ENCODE results near the gene C9orf72.
"Not testable (repeated sequence)": the region's sequence is repeated elsewhere in the genome, so short reads cannot be mapped to it uniquely, and the experiment has no call there.

C9orf72 gene

DNA sequence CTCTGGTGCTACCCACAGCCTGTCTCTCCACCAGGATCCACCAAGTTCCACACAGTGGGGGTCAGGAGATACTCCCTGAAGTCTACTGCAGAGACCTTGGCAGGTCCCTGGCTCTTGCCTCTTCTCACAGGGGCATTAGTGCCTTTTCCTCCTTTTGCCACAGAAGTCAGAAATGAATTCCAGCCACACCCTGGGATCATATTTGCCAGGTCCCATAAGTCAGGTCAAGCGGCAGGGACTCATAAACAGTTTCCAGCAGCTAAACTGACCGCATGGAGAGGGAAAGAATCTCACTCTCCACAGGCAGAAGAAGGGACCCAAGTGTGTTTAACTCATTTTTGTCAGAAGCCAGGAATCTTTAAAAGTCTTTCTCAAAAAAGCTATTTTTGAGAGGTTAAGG is 62.5 kb downstream of the C9orf72 start:
- no peak for DNase-seq

DNA sequence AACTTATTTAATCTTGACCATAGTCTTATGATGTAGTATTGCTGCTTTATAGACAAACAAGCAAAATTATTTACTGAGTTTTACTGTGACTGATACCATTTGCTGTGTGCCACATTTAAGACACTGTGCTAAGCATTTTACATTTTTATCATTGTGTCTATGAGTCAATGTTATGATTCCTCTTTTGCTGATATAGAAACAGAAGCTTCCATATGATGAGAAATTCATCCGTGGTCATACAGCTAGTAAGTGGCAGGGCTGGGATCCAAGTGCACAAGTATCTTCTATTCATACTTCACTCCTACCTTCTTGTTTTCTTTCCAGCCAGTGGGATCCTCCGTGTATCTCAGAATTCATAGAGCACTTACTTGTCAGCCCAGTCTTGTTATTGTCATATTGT is 66.3 kb downstream of the C9orf72 start:
- DNase-seq, result no peak

- DNase-seq, result no peak
Measured at GRCh38 chr9:27505744-27506161, 67.5 kb downstream of the C9orf72 start.

DNA sequence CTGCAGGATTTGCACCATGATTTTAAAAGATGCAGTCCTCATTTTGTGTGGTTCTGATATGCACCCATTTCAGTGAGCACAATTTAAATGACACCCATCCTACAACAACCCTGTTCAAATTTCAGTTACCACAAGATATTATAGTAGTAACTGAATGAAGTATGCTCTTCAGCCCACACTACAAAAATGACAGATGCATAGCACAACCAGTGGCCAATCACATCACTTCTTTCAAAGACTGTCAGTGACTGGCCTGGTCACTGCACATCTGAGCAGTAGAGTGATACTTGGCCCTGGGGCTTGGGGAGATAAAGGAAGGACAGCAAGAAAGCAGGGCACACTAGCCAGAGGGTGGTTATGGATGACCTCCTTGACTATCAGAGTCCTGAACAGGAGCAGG is 69.0 kb downstream of the C9orf72 start:
- no peak for DNase-seq

DNA sequence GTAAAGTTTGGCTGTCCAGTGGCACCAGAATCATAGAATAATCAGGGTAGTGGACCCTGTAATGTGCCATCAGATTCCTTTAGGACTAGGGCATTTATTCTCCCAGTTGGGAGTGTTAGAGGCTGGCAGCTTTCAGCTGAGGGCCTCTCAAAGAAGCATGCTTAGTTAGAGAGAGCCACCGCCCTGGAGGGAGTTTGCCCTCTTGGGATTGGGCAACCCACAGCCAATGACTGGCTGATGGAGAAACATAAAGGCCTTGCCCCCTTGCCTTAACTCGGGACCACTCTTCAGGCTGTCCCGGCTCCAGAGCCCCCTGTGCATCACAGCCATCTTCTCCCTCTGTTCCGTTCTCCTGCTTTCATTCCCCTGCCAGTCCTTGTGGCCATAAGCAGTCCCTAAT is 69.7 kb downstream of the C9orf72 start:
- no peak for DNase-seq

GRCh38 chr9:27500902-27501301 is 72.4 kb downstream of the C9orf72 start:
- not testable (repeated sequence) for DNase-seq

DNA sequence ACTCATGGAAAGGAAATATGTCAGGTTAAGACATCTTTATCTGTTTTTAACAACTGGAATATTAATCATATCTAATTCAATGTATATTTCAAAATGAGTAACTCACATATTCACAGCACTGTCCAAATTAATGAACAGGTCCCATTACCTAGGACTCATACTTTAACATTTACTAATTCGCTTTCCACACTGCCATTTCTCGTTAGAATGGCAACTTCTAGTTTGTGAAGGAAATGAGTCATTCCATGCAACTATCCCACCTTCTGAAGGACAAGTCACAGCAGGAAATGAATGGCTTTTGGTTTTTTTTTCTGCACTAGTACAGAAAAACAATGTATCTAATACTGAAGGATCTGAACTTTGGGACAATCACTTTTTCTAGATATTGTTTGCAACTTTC is 73.8 kb downstream of the C9orf72 start:
- peak; percentile 32 for DNase-seq

DNA sequence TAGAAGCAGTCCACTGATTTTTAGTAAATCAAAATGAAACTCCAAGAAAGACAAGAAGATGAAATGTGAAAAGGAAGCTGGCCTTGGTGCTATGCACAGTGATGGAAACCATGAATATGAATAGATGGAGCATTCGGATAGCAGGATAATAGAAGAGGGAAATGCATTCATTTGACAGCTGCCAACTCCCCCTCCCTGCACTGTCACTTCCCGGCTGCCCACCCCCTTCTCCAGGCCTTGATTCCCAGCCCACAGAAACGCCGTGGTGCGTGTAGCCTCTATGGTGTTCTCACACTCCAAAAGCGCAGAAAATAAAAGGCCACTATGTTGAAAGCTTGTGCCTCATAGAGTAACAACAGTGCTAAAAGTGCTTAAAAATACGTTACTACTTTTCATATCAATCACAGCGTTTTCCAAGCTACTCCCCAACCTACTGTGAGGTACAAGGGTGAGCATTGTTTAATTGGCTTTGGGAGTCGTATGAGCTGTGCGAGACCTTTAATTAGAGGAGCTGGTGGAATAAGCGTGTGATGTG is 75.3 kb downstream of the C9orf72 start:
- no peak for DNase-seq

Measured in hematopoietic multipotent progenitor cell treated with erythropoietin and hydrocortisone succinate and interleukin-3 and kit ligand, for 4 days (in vitro differentiated cells).